ENCODE data around the gene KIF3B. TPM values are rescaled to one million over a fixed set of nuclear protein-coding genes. Genes with fewer than 3 reads are reported as not detected.

The KIF3B gene
- total and polyA plus RNA-seq, 2 of the 13 experiments (the other 11 are each of a cell fraction or from before 2014, with no cell fraction given) = 23.6 to 28.8 TPM

DNA sequence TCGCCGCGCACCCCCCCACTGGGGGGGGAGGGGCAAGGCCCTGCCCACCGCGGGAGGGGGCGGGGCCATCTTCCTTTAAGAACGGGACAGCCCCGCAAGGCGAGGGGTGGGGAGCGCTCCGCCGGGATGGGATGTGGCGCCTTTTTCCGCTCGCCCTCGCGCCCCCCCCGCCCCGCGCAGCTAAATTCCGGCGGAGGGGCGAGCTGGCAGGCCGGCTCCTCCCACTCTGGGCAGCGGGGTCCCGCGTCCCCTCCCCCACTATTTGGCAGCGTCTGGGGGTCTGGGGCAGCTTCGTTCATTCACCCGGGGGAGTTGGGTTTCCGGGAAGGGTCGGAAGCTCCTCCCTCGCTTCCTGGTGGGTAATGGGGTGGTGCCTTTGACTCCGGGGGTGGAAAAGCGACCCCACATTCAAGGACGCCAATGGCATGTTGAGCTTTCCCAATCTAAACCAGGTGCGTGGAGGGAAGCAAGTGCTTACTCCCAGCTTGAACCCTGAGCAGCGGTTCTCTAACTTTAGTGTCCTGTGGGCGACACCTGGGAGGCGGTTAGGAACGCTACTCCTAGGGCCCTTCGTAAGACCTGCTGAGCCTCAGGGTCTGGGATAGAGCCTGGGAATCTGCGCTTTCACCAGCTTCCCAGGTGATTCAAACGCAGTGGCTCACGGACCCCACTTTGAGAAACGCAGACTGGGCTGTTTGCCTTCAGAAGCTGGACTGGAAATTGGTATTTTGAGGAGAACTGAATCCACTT lies 81.6 kb downstream of the KIF3B start (continued):
- TF ChIP-seq, protein P1, sequence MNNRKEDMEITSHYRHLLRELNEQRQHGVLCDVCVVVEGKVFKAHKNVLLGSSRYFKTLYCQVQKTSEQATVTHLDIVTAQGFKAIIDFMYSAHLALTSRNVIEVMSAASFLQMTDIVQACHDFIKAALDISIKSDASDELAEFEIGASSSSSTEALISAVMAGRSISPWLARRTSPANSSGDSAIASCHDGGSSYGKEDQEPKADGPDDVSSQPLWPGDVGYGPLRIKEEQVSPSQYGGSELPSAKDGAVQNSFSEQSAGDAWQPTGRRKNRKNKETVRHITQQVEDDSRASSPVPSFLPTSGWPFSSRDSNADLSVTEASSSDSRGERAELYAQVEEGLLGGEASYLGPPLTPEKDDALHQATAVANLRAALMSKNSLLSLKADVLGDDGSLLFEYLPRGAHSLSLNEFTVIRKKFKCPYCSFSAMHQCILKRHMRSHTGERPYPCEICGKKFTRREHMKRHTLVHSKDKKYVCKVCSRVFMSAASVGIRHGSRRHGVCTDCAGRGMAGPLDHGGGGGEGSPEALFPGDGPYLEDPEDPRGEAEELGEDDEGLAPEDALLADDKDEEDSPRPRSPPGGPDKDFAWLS (CRISPR knock-in tag; IDR thresholded peaks at IDR 0.05; ENCODE audit: borderline replicate concordance) = peak; percentile 87; the same call in 1 of the 2 replicates
- TF ChIP-seq, protein P2, sequence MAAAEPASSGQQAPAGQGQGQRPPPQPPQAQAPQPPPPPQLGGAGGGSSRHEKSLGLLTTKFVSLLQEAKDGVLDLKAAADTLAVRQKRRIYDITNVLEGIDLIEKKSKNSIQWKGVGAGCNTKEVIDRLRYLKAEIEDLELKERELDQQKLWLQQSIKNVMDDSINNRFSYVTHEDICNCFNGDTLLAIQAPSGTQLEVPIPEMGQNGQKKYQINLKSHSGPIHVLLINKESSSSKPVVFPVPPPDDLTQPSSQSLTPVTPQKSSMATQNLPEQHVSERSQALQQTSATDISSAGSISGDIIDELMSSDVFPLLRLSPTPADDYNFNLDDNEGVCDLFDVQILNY (CRISPR knock-in tag; conservative IDR thresholded peaks at IDR 0.05) = no peak
- TF ChIP-seq SAFB2 (CRISPR knock-in tag; IDR thresholded peaks at IDR 0.05; ENCODE audit: borderline replicate concordance, low read depth) (no peak; the same call in 1 of the 2 replicates), KAT2B (IDR thresholded peaks at IDR 0.05; ENCODE audit: borderline replicate concordance, low read depth, low read length) (no peak), RBM22 (optimal IDR thresholded peaks at IDR 0.05; ENCODE audit: low read length) (peak; percentile 89)
- TF ChIP-seq, protein P3, sequence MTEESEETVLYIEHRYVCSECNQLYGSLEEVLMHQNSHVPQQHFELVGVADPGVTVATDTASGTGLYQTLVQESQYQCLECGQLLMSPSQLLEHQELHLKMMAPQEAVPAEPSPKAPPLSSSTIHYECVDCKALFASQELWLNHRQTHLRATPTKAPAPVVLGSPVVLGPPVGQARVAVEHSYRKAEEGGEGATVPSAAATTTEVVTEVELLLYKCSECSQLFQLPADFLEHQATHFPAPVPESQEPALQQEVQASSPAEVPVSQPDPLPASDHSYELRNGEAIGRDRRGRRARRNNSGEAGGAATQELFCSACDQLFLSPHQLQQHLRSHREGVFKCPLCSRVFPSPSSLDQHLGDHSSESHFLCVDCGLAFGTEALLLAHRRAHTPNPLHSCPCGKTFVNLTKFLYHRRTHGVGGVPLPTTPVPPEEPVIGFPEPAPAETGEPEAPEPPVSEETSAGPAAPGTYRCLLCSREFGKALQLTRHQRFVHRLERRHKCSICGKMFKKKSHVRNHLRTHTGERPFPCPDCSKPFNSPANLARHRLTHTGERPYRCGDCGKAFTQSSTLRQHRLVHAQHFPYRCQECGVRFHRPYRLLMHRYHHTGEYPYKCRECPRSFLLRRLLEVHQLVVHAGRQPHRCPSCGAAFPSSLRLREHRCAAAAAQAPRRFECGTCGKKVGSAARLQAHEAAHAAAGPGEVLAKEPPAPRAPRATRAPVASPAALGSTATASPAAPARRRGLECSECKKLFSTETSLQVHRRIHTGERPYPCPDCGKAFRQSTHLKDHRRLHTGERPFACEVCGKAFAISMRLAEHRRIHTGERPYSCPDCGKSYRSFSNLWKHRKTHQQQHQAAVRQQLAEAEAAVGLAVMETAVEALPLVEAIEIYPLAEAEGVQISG (CRISPR knock-in tag; IDR thresholded peaks at IDR 0.05) = peak; percentile 73; the same call in 1 of the 2 replicates
